Measurements from ENCODE around the gene QKI.
"Not testable (repeated sequence)": the region's sequence is repeated elsewhere in the genome, so short reads cannot be mapped to it uniquely, and the experiment has no call there.

Gene QKI

GRCh38 chr6:163439997-163440396, 25.5 kb downstream of the QKI start:
- DNase-seq (ENCODE audit: low read depth in 3 of 3), result no peak

- DNase-seq (ENCODE audit: low read depth in 3 of 3), result no peak
Measured at GRCh38 chr6:163442336-163442735, 27.8 kb downstream of the QKI start.

DNA sequence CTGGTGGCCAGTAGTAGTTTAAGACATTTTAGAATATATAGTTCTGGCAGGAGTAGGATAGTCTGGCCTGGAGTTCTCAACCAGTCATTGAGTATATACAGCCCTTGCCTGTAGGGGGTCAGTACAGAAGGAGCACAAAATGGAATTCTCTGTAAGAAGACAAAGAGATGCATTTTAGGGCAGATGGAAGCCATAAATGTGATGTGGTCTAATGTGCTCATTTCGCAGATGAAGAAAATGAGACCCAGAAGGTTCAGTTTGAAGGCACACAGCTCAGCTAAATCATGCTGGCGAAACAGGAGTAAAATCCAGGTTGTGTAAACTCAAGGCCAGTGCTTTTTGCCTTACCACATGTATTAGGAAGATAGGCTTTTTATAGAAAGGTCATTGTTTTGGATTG, 29.6 kb downstream of the QKI start:
- no peak for DNase-seq (ENCODE audit: low read depth in 3 of 3)

DNA sequence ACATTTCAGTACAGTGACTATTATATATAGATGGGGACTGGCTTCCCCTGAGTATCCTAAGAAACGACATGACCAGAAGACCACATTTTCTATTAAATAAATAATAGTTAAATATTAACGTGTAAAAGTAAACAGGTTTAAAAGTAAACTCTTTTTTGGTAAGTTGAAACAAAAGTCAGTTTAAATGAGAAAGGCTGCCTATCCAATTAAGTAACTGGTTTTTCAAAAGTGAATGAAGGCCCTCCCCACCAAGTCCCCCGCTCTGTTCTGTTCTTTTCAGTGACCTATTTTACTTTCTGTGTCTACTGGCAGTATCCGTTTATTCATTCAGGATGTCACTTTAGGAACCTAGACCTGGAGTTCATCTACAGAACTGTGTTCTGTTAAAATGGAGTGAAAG, 32.0 kb downstream of the QKI start:
- DNase-seq (ENCODE audit: low read depth in 3 of 3), result no peak

DNA sequence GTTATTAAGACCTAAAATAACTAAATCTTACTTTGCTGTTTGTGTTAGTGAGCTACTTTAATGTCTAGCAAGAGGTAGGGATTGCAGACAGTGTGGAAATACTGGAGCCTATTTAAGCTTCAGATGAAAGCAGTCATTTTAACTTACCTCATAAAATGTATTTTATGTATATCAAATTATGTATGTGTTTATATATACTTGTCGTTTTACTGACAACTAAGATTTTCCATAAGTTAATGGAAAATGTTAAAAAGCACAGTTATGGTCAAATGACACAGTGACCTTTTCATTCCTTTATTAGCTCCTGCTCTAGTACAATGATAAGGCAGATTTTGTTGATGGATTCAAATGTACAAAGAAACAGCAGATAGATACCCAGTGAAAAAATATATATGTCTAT, 34.6 kb downstream of the QKI start:
- no peak for DNase-seq (ENCODE audit: low read depth in 3 of 3)

DNA sequence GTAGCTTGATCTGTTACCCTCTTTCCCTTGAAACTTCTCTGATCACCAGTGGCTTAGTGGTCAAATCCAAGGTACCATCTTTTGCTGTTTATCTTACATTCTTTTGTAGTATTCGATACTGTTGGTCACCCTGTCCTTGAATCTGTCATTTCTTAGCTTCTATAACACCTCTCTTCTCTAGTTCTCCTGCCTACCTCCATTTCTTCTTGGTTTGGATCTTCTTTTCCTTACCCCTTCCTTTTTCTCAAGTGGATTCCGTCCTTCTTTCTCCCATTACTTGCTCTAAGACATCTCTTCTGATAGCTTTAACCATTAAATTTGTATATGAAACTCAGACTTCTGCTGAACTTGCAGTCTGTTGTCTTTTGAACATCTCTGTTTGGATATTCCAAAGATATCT, 39.9 kb downstream of the QKI start:
- DNase-seq (ENCODE audit: low read depth in 3 of 3), result no peak

- no peak for DNase-seq (ENCODE audit: low read depth in 3 of 3)
Measured at GRCh38 chr6:163455552-163455951, 41.0 kb downstream of the QKI start.

- no peak for DNase-seq (ENCODE audit: low read depth in 3 of 3)
Measured at GRCh38 chr6:163457637-163458561, 43.4 kb downstream of the QKI start.

GRCh38 chr6:163459007-163459406, 44.5 kb downstream of the QKI start:
- no peak for DNase-seq (ENCODE audit: low read depth in 3 of 3)

DNA sequence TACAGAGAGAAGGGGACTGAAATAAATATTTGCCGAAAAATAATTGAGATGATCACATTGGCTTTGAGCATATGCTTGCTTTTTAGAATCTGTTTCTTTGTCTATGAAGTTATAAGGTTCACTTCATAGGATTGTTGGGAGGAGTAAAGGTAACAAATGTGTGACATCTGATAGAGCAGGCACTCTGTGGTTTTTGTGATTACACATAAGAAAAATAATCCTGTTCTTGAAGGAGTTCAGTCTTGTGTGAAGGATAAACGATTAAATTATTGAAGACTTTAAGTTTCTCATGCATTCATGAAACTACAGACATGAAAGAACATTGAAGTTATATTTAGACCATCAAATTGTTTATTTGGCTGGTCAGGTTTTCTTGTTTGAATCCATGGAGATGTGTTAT, 45.0 kb downstream of the QKI start:
- DNase-seq (ENCODE audit: low read depth in 3 of 3), result no peak

GRCh38 chr6:163460307-163460782, 45.8 kb downstream of the QKI start:
- no peak for DNase-seq (ENCODE audit: low read depth in 3 of 3)

DNA sequence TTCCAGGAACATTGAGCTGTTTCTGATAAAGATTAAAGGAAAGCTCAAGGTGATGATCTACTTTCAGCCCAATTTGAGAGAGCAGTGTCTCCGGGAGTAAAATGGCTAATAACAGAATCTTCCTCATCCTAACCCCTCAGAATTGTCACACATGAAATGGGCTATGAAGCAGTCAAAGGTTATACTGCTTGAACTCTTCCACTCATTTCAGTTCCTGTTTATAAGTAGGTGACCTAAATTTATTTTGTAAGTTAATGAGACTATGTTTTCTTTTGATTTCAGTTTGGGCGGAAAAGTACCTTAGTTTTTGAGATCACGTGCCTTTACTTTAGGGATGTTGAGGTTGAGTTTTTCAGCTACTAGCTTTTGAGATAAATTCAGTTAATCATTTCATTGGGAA, 47.2 kb downstream of the QKI start:
- no peak for DNase-seq (ENCODE audit: low read depth in 3 of 3)

GRCh38 chr6:163463180-163463579, 48.7 kb downstream of the QKI start:
- no peak for DNase-seq (ENCODE audit: low read depth in 3 of 3)

DNA sequence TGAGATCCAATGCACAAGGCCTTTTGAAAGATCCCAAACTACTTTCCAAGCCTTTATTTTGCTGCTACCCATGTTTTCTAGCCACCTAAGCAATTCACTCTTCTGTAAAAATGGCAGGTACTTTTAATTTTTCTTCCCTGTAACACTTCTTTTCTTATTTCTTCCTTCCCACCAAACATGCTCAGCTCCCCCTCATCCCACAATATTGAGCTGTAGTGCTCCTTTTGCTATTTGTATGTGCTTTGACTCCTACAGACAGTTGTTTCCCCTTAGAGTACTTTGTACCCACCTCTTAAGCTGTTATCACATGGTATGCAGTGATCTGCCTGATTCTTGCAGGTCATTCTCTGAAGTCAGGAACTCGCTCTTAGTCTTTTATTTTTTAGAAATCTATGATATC, 49.3 kb downstream of the QKI start:
- no peak for DNase-seq (ENCODE audit: low read depth in 3 of 3)

DNA sequence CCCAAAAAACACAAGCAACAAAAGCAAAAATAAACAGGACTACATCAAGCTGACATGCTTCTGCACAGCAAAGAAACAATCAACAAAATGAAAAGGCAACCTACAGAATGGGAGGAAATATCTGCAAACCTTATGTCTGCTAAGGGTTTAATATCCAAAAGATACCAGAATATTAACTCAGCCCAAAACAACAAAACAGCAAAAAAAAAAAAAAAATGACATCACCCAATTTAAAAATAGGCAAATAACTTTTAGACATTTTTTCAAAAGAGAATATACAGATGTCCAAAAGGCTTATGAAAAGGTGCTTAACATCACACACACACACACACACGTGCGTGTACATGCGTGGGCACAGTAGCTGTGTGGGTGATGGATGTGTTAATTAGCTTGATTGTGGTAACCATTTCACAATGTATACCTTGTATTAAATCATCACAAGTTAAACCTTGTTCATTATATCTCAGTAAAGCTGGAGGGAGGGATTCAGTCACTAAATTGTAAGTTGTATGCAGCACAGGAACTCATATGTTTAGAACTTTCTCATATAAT, 52.4 kb downstream of the QKI start:
- no peak for DNase-seq (ENCODE audit: low read depth in 3 of 3)

- no peak for DNase-seq (ENCODE audit: low read depth in 3 of 3)
Measured at GRCh38 chr6:163468738-163469137, 54.2 kb downstream of the QKI start.

DNA sequence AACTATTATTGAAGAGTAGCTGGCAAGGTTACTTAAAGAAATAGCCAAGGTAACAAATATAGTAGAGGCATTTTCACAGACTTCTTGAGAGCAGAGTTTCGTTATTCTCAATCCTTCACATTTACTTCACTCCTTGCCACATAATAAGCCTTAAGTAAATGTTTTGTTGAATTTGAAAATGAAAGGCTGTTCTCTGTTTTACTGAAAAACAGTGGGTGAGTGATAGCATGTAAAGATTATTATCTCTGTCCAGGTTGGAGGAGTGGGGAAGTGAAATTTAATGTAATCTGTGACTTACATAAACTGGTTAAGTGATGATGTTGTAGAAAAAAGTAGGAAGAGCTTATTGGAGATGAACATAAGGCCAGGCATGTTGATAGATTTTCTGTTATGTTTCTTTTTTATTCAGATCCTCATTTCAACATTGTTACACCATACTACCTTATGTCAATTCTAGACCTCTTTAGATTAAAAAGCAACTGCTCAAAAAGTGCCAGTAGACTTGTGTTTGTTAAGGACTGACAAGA, 55.0 kb downstream of the QKI start:
- DNase-seq (ENCODE audit: low read depth in 3 of 3), result no peak

DNA sequence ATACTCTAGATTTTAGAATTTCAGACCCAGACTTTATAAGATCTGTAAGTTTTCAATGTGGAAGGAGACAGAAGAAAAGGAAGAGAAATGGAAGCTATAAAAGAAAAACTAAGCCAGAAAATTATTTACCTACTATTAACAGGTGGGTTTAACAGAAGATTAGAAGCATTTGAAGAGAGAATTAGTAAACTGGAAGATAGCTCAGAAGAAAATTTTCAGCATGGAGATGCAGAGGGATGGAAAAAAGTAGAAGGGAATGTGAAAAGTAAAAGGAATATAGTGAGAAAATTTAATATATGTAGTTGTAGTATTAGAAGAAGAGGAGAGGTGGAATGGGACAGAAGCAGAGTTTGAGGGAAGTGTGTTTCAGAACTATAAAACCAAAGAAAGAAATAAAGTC, 56.1 kb downstream of the QKI start:
- no peak for DNase-seq (ENCODE audit: low read depth in 3 of 3)

- DNase-seq (ENCODE audit: low read depth in 3 of 3), result no peak
Measured at GRCh38 chr6:163474581-163474980, 60.1 kb downstream of the QKI start.

DNA sequence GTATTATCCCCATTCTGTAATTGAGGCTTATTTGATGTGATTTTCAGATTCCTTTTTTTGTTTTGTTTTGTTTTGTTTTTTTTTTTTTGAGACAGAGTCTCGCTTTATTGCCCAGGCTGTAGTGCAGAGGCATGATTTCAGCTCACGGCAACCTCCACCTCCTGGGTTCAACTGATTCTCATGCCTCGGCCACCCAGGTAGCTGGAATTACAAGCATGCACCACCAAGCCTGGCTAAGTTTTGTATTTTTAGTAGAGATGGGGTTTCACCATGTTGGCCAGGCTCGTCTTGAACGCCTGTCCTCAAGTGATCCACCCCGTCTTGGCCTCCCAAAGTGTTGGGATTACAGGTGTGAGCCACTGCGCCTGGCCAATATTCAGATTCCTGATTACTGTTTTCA, 62.4 kb downstream of the QKI start:
- not testable (repeated sequence) for DNase-seq (ENCODE audit: low read depth in 3 of 3)

DNA sequence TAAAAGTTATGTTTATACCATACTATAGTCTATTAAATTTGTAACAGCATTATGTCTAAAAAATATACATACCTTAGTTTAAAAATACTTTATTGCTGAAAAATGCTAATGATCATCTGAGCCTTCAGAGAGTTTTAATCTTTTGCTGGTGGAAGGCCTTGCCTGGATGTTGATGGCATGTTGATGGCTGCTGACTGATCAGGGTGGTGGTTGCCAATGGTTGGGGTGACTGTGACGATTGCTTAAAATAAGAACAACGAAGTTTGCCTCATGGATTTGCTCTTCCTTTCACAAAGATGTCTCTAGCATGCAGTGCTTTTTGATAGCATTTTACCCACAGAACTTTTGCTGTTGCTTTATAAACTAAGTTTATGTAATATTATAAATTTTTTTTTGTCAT, 68.6 kb downstream of the QKI start:
- DNase-seq (ENCODE audit: low read depth in 3 of 3), result no peak

DNA sequence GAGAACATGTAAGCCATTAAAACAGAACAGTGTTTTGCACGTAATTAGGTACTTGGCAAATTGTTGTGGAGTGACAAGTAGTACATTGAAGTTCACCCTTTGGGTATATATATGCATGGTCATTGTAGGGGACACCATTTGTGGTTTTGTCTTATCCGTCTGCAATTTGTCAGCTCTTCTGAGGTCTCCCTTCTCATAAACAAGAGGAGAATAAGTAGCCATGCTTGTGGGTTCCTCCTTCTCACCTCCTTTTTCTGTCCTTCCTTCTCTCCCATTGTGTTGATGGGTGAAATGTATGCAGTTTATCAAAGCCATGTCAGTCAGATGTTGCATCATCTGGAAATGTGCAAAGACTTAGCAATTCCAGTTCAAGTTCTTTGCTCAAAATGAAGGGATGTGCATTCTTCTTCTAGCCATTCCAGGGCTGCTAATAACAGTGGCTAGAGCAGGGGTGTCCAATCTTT, 70.9 kb downstream of the QKI start:
- DNase-seq (ENCODE audit: low read depth in 3 of 3), result no peak

GRCh38 chr6:163486821-163487220, 72.3 kb downstream of the QKI start:
- no peak for DNase-seq (ENCODE audit: low read depth in 3 of 3)

Data from stimulated activated CD4-positive, alpha-beta T cell treated with anti-CD3 and anti-CD28 coated beads, TNF-alpha, amount 100 ng/mL, for 24 hours (primary cell).